Measurements from ENCODE around the gene METAP1.
"Not testable (repeated sequence)": the region's sequence is repeated elsewhere in the genome, so short reads cannot be mapped to it uniquely, and the experiment has no call there.

METAP1 gene

DNA sequence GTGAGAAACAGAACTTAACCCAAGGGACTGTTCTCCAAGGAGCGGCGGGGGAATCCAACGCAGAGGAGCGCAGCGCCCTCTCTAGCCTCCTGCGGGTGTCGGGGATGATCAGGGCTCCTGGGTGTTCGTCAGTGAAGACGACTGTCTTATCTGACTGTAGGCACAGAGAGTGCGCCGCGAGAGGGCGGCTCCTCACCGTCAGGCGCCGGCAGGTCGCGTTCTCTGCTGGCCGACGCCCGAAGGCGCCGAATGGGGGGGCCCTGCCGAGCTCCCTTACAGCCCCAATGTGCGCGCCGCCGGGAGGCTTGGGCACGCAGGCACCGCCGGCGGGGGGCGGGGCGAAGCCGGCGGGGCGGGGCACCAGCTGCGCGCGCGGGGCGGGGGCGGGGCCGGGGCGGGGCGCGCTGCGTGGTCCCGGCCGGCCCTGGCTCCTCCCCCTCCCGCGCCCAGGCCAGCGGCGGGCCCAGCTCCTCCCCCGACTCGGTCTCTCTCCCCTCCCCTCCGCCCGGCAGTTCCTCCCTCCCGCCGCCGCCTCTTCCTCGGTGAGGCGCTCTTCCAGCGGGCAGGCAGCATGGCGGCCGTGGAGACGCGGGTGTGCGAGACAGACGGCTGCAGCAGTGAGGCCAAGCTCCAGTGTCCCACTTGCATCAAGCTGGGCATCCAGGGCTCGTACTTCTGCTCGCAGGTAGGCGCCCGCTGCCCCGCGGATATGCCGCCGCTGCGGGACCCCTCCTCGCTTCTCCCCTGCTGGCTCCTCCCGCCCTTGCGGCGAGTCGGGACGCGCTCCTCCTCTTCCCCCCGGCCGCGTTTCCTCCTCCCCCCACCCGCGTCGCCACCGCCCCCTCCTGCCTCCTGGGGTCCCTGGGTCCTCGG lies at the start of gene METAP1:
Gene METAP1, plus strand, starts transcription at position 539 of the 873 bp plus-strand sequence. Its CDS starts 33 bp downstream, at position 572.
- peak; percentile 82 for DNase-seq

DNA sequence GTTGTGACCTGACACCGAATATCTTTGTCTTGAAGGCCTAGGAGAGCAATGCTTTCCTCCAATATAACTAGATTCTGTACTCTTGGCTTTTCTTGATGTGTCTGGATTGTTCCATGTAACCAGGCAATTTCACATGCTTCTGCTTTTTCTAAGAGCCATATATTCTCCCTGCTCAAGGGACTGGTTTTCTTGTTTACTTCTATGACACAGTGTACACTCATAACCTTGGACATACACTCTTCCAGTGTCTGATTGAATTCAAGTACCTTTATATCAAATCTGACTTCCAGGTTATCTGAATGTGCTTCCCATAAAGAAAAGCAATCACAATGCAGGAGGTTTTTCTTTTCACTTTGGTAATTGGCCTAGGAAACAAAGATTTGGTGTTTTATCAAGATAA lies 49.2 kb upstream of the METAP1 start:
- no peak for DNase-seq

DNA sequence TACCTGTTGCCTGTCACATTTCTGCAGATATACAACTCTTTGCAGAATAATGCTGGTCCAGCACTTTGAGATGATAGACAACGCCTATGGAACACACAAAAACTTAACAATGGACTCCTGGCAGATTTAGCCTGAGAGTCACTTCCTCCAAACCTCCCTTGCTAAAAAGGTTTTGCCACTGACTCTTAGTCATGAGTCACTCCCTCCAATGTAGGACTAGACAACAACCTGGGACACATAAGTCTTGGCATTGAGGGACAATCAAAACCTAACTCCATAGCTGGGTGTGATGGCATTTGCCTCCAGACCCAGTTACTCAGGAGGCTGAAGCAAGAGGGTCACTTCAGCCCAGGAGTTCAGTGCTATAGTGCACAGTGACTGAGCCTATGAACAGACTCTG lies 44.6 kb upstream of the METAP1 start:
- DNase-seq, result no peak

DNA sequence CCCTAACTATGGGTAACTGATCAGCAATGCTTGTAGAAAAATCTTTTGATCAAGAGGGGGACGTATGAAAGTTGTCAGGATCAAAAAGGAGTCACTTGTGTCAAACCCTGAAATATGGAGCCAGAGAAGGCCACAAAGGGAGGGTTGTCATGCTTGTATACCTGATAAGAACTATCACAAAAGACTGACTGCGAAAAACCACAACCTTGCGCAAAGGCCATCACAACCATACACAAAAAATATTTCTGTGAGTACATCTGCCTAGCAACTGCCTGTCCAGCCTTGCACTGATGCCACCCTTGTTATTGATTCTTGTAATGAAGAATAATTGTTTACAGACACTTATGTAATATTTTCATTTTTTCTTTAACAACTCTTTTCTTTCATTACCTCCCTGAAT lies 43.8 kb upstream of the METAP1 start:
- DNase-seq, result no peak

DNA sequence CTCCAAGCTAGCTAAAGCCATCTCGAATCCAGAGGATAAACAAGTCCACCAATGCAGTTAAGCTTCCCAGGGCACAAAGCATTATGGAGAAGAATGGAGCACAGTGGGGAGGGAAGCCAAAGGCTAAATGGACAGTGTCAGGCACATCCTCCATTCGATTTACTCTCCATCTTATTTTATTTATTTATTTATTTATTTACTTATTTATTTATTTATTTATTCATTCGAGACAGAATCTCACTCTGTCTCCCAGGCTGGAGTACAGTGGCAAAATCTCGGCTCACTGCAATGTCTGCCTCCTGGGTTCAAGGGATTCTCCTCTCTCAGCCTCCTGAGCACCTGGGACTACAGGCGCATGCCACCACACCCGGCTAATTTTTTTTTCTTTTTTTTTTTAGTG lies 40.3 kb upstream of the METAP1 start:
- no peak for DNase-seq

DNA sequence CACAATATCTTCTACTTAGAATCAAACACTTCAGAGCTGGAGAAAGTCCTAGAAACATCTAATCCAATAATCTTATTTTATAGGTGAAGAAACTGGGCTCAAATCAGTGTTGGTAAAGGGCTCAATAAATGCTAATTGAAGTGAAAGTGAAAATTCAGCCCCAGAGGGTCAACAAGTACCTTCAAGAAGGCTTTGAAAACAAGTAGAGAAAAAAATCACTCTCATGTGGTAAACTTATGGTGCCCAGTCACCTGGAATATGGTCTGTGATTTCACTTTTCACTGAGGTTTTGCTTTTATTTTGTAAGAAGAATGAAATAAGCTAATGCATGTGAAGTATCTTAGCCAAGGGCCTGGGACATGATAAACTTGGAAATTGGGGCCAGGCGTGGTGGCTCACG lies 37.5 kb upstream of the METAP1 start:
- DNase-seq, result no peak

DNA sequence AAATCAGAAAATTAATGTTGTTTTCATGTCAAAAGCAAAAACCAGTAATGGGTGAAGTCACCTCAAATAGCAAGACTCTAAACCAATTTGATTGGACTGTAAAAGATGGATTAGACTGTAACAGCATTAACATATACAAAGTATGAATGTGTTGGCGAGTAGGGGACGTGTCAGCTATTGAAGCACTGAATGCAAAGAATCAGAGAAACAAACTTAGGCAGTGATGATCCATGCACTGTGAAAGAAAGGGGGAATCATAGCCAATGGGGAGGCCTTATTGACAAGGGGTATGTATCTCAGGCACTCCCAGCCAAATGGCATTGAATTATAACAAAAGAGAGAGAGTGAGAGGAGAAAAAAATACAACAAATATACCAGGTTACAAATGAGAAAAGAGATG lies 36.1 kb upstream of the METAP1 start:
- no peak for DNase-seq

DNA sequence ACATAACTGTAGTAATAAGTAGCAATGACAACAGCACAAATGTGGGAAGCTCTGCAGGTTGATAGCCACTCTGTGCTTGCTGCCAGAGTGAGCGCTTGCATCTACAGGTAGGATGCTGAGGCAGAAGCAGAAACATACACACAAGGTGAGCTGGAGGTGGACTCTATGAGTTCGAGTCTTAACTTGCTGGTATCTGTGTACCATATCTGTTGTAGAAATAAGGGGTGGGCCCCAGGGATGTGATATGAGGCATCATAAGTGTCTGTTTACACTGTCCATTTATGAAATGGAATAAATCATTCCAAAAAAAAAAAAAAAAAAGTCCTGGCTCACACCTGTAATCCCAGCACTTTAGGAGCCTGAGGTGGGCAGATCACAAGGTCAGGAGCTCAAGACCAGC lies 33.8 kb upstream of the METAP1 start:
- DNase-seq, result no peak

DNA sequence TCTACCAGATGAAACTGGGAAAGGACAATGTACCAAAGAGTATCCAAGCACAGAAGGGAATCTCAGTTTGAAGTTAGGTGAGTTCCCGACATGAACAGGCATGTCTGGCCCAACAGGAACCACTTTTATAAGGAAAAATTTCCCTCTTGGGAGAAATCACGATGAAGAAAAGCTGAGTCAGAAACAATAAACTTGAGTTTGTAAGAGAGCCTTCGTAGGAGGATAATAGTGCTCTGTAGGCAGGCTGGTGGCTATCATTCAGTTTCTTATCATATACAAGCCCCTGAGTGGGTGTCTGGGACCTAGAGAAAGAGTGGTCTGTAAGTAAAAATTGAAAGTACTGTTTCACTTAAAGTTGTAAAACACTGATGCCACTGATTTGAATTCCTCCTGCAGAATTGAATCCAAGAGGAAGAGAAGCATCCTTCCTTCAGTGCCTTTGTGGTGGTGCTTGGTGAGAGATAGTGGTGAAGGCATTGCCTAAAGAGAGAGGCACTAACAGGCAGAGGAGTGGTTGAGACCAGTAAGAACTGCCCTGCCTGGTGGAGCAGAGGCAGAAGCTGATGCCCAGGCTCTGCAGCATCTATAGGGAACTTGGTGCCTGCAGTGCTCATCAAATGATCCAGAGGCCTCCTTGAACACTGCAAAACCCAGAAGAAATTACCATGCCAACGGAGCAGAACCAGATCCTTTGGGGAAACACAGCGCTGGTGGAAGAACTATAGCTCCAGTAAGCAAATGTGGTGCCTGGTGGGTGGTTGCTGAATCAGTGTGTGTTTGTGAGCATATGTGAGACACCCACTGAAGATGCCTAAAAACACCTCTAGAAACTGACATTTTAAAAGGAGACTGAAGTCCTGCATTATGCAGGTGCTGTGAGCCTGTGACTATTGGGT lies 31.7 kb upstream of the METAP1 start:
- DNase-seq, result no peak

DNA sequence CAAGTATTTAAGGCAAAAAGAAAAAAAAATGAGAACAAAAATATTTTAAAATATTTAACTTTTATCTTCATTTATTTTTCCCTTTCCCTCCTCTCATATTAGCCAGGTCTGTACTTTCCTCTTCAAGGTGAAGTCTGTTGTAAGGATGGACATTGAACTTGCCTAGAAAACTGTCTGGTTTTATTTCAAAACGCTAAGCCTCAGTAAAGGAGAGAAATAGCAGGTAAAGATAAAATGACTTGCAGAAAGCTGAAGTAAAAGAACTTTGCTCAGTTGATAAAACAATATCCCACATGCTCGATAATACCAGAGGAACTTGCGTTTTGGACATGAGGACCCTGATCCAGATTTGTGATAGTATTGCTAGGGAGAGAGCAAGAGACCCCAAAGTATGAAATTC lies 28.6 kb upstream of the METAP1 start:
- DNase-seq, result no peak

DNA sequence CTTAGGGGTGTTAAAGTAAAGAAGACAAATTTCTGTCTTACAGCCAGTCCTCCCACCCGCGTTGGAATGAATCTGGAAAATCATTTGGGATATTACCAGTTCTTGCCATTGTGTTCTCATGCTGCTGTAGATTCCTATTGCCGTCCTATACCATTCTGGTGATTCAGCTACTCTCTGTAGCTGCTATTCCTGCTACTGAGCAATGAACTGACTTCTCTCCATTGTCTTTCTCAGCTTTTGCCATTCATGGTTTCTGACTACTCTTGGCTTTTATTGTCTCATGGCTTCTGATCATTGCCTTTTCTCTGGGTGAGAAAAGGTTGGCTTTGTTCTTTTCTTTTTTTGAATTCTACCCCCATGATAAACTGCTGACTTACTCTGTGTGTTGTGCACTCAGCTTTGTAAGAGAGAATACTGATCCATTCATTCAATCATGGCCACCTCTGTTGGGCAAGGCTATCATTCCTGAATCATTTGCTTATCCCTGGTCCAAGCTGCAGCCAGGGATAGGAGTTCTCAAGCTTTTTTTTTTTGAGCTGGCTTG lies 27.7 kb upstream of the METAP1 start:
- DNase-seq, result no peak

DNA sequence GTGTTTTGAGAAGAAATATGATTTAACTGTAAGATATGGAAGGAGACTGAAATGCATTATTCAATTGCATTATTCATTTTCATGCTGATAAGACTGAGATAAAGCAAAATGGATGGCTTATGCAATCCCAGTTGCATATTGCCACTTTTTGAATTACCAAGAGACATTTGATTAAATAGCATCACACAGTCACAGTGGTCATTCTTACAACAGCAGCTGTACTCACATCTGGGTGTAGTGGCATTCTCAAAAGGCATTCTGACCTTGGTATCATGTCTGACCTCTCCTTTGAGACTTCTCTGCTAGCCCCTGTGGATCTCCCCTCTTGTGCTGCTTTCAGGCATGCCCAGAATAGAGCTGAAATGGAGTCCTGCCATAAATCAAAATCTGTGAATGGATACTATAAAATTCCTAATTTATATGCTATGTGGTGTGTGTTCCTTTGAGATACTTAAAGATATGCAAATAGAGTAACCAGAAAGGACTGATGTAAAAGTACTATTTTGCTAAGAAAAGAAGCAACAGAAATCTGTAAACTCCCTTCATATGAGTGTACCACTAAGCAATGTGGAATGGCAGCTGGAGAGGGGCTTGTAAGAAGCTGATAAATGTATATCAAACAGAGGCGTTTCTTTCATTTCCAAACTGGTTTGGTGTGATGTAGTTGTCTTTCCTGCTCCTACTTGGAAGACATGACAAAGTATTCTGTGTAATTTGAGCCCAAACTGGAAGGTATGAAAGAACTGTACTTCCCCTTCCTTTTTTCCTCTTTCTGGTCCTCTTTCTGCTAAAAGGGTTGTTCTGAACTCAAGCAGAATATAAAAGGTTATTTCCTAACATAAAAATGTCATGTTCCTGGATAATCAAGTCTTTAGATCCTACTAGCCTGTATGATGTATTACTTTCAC lies 25.4 kb upstream of the METAP1 start:
- no peak for DNase-seq

DNA sequence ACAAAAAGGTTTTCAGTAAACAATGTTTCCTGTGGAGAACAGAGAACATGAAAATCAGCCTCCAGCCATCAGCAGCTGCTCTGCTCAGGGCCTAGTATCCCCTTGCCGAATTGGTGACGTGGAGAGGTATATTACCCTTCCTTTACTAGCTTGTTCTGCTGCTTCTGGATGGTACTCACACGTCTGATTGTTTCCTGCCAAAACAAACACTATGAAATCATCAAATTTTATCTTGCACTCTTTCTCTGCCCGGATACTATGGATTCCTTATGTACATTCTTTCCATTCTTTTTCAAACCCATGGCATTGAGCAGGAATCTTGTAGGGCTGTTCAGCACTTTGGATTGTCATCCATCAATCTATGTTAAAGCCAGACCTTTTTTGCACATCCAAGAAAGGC lies 18.8 kb upstream of the METAP1 start:
- no peak for DNase-seq

DNA sequence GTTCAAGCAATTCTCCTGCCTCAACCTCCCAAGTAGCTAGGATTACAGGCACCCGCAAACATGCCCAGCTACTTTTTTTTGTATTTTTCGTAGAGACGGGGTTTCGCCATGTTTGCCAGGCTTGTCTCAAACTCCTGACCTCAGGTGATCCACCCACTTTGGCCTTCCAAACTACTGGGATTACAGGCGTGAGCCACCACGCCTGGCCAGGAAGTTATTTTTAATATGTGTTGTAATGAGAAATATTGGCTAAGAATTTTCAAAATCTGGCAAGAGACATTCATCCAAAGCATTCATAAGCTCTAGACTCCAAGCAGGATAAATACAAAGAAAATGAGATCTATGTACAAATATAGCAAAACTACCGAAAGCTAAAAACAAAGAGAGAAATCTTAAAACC lies 18.0 kb upstream of the METAP1 start:
- no peak for DNase-seq

DNA sequence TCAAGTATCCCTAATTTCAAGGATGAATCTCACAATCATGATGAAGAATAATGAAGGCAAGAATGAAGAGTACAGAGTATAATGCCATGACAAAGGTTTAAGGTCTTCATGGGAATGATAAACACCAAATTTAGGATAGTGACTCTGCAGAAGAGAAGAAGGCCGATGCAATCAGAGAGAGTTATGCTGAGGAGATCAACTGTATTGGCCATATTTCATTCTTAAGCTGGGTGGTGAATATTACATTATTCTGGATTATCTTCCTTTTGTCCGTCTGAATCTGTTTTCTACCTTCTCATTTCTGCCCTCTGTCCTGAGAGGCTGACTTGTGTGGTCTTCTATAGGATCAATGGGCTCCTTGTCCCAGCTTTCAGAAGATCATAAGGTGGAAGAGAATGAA lies 7.8 kb upstream of the METAP1 start:
- DNase-seq, result no peak

DNA sequence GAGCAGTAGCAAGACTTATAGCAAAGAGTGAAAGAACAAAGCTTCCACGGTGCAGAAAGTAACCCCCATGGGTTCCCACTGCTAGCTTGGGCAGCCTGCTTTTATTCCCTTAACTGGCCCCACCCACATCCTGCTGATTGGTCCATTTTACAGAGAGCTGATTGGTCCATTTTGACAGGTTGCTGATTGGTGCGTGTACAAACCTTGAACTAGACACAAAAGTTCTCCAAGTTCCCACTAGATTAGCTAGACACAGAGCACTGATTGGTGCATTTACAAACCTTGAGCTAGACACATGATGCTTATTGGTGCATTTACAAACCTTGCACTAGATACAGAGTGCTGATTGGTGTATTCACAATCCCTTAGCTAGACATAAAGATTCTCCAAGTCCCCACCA lies 2.7 kb upstream of the METAP1 start:
- not testable (repeated sequence) for DNase-seq

DNA sequence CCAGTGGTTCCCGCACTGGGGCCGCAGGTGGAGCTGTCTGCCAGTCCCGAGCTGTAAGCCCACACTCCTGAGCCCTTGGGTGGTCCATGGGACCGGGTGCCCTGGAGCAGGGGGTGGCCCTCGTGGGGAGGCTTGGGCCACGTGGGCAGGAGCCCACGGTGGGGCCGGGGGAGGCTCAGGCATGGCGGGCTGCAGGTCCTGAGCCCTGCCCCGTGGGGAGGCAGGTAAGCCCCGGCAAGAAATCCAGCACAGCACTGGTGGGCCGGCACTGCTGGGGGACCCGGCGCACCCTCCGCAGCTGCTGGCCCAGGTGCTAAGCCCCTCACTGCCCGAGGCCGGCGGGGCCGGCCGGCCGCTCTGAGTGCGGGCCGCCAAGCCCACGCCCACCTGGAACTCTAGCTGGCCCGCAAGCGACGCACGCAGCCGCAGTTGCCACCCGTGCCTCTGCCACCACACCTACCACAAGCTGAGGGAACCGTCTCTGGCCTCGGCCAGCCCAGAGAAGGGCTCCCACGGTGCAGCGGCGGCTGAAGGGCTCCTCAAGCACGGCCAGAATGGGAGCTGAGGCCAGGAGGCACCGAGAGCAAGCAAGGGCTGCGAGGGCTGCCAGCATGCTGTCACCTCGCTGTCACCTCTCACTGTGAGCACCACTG lies 2.0 kb upstream of the METAP1 start:
- DNase-seq, result no peak

DNA sequence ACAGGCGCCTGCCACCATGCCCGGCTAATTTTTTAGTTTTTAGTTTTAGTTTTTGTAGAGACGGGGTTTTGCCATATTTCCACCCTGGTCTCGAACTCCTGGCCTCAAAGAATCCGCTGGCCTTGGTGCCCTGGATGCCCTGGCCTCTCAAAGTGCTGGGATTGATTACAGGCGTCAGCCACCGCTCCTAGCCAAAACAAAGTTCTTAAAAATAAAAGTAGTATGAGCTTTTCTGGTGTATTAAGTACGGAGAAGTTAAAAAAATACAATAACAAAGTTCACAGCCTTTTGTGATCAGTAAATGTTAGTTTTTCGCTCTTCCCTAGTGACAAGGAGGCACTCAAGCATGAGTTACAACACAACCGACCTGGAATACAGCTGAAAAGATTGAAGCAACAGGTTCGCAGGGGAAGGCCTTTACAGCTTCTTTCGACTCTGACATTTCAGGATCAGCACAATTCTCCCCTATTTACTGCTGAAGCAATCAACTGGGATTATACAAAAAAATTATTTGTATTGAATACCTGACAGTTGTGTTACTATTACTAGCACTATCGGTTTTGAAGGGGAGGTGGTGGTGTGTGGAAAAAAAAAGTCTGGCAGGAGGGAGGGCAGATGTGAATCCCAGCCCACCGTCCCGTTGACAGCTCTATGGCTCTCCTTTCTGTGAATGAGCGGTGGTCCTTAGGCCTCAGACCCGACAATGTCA lies 893 bp upstream of the METAP1 start:
- DNase-seq, result no peak

DNA sequence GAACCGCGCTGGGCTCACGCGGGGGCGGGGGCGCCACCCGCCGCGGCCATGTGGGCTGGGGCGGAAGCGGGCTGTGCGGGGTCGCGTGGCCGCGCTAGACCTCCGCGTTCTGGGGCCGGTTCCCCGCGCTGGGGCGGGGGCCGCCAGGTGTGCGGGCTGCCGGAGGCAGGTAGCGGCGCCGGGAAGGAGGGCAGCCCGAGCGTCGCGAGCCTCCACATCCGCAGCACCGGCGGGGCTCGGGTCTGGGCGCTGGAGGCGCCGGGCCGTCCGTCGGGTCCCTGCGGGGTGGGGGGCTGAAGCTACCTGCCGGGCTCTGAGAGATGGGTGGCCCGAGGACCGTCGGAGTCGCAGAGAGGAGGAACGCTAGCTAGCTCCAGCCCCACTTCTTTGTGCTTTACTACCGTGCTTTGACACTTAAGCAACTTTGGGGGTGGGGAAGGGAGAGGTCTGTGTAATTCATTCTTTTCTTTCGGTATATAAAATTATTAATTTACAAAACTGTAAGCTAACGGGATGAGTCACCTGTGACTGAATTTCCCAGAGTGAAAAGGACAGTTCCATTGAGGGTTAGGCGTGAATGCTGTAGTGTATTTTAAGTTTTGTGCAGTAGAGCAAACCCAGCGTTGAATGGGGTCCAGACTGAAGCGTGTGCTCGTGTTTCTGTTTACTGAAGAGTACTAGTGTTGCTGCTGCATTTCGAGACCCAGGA lies 689 bp downstream of the METAP1 start:
- no peak for DNase-seq

DNA sequence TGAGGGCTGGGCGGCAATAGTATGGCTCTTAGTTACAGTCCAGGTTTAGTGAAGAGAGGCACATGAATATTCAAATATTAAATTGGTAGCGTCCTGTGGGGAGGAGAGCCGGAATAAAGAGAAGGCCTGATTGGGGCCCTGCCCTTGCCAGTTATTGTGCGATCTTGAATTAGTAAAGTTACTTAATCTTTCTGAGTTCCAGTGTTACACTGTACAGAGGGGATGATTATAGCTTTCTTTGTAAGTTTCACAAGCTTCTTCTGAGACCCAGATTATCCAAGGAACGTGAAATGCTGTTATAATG lies 1.2 kb downstream of the METAP1 start:
- DNase-seq, result peak; percentile 19

DNA sequence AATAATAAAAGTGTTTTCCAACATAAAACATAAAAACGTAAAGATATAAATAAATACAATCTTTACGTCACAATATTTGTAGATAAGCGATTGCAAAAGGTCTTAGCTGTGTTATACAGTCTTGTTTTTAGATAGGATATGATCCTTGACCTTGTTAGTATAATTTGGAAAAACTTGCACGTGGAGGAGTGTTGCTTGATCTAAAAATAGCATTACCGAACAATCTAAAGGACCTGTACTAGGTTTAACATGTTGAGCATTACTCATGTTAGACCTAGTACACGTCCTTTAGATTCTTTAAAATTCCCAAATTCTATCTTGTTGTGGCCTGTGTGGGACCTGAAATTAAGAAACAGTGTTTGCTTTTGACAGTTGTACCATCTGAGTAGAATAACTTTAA lies 1.6 kb downstream of the METAP1 start:
- DNase-seq, result no peak
